Muscle of back (tissue), 11 donors: ENCODE data around the gene ORC2. TPM values are rescaled to one million over a fixed set of nuclear protein-coding genes. Genes with fewer than 3 reads are reported as not detected.
A peak's percentile ranks its signal among the peaks of the same experiment; 100 is the strongest.

ENCODE experiments used
- DNase-seq, 3 donors: peaks; one replicate each; pipeline versions ENCODE4 v3.0.0 to v3.0.0-alpha.2; 2013
- polyA plus RNA-seq, 10 donors: library from polyadenylated mRNA; unstranded; fragments of 120-200 nt; gene quantifications; one replicate each; pipeline ENCODE4 v1.2.1, GENCODE V29; 2013; ENCODE audit not compliant: insufficient read length in 10 of 10

The ORC2 gene
- polyA plus RNA-seq, 10 donors, result 12.5 to 24.3 (median 16.7) TPM

DNA sequence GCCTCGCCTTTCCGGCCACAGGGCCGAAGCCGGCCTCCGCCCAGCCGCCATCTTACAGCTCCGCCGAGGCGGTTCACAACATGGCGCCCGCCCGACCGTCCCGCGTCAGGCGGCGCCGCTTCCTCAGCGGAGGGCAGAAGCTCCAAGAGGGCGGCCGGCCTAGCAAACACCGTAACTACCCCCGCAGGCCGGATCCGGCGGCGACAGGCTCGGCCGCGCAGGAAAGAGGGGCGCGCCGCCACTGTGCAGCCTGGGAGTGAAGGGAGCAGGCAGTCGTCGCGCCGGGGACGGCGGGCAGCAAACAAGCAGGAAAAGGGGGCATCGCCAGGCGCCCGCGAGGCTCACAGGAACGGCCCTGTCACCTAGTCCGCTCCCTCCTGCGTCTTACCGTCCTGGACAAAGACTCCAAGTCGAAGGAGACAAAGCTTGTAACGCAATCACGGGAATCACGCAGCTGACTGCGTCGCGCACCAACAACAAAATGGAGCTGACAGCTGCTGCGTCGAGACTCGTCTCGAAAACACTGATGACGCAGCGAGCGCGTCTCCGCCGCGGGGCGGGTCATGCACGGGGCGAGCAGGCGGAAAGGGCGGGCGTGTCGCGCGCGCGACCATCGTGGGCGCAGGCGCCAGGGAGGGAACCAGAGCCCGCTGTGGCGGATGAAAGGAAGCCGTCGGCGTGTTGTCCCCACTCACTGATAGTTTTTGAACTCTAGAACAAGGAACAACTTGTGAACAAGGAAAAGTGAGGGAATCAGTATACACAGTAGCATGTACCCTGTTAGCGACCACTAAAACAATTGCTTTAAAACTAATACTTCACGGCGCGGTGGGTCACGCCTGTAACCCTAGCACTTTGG, 99.1 kb downstream of the ORC2 start, which contains the start of gene CLK1:
Gene CLK1 (minus strand): TSS at position 483 of the 859 bp plus-strand sequence. CDS start 2,796 bp downstream, outside the sequence.
- peak; percentile 95 to 99 (median 98) for DNase-seq

DNA sequence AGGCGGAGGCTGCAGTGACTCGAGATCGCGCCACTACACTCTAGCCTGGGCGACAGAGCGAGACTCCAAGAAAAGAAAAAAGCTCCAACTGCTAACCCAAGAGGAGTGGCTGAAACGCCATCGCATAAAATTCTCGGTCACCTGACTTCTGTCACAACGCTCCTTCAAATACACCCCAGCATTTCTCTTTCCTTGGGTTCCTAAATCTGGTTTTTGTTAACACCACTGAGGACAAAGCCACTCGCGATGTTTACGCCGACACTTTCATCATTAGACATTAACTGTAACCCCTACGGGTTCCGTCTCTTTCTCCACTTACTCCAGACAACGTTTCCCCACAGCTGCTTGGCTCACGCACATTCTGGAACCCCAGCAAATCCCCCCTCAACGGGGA, 99.7 kb downstream of the ORC2 start:
- DNase-seq, result no peak

GRCh38 chr2:200862532-200863000, 100.9 kb downstream of the ORC2 start:
- DNase-seq, result peak; percentile 58 to 81 (median 63)

GRCh38 chr2:200861617-200862155, 101.8 kb downstream of the ORC2 start:
- peak in 2 of 3 donors; percentile 6 to 35 for DNase-seq

GRCh38 chr2:200860092-200860795, 103.2 kb downstream of the ORC2 start:
- DNase-seq, result peak in 2 of 3 donors; percentile 6 to 10

Other genes starting within 250 kb of the ORC2 start
- gene BZW1, start 151.8 kb downstream of the ORC2 start, polyA plus RNA-seq, result 100 to 1,000 TPM; 118 to 163 (median 129) TPM
- gene CLK1, start 99.0 kb downstream of the ORC2 start, polyA plus RNA-seq, result 100 to 1,000 TPM in 9 of 10 donors, 10 to 100 TPM in 1; 96.3 to 229 (median 144) TPM
- gene PPIL3, start 74.6 kb downstream of the ORC2 start, polyA plus RNA-seq, result 10 to 100 TPM; 20.6 to 74.9 (median 46.4) TPM
- gene NIF3L1, start 74.3 kb downstream of the ORC2 start, polyA plus RNA-seq, result 10 to 100 TPM; 17.9 to 23.0 (median 21.0) TPM
- 10 to 100 TPM in 4 of 10 donors, 1 to 10 TPM in 6; 5.2 to 10.7 (median 7.8) TPM for gene HYCC2, start 108.0 kb upstream of the ORC2 start, polyA plus RNA-seq
- gene NDUFB3, start 108.3 kb upstream of the ORC2 start, polyA plus RNA-seq, result 100 to 1,000 TPM in 4 of 10 donors, 10 to 100 TPM in 6; 85.7 to 108 (median 97.9) TPM
- gene CFLAR, start 152.5 kb upstream of the ORC2 start, polyA plus RNA-seq, result 10 to 100 TPM; 27.0 to 59.4 (median 36.6) TPM
- gene CASP10, start 219.5 kb upstream of the ORC2 start, polyA plus RNA-seq, result 10 to 100 TPM in 2 of 10 donors, 1 to 10 TPM in 8; 3.7 to 10.5 (median 5.8) TPM